ENCODE measurements around the gene C20orf173.

- no peak for TF ChIP-seq CTCF (IDR thresholded peaks at IDR 0.05)
- TF ChIP-seq POLR2A (IDR thresholded peaks at IDR 0.05) = no peak
Measured at GRCh38 chr20:35506872-35507638, 22.4 kb downstream of the C20orf173 start.

Data from heart left ventricle (tissue), 13 donors.